RKO (cell line): Measurements from ENCODE around the gene CCDC28B.

Source experiments
- DNase-seq: peaks from one replicate; pipeline ENCODE4 v3.0.0-alpha.2; 2016; ENCODE audit warnings: low spot score

Gene CCDC28B

DNA sequence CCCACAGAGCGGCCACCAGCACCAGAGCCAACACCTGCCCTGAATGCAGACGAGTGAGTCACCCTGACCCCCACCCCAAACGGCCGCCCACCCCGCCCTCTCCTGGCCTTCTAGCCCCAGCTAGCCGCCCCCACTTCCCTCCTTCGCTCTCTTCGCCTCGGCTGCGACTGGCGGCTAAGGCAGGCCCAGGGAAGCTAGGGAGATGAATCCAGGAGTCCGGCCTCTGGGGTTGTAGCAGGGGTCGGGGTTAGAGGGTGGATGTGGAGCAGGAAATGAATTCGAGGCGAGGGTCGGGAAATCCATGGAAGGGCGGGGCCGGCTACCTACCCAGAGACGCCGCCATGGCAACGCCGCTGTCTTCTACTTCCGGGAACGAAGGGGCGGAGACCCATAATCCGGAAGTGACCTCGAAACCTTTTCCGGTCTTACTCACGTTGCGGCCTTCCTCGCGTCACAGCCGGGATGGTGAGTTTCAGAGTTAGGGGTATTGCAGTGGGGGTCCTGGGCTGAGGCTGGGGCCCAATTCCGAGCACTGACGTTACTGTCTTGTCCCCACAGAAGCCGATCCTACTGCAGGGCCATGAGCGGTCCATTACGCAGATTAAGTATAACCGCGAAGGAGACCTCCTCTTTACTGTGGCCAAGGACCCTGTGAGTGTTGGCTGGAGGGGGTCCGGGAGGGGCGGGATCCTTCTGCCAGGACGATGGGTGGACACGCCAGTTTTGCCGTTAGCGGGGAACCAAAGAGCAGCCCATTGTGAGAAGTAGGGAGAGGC is 21.8 kb downstream of the CCDC28B start, which contains the start of the genes EIF3I and TMEM234:
Gene EIF3I (plus strand): TSS at position 428 of the 776 bp plus-strand sequence. CDS start 35 bp downstream, at position 463.
Gene TMEM234 (minus strand): TSS at position 374 of the 776 bp plus-strand sequence. CDS start 31 bp downstream, at position 343.
- DNase-seq = peak; percentile 94

DNA sequence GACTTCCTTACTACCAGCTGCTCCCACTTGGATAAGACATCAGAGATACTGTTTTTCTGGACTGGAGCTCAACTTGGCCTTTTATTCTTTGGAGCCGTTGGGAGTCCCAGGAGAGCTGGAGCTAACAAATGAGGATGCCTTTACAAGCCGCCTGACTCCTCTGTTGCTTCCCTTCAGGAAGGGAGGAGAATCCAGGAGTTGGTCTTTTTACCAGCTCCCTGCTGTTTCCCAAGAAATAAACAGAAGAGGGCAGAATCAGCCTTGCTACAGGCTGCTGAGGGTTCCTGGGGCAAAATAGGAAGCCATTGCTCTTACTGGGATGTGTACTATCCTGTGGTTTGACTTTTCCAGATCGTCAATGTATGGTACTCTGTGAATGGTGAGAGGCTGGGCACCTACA is 23.3 kb downstream of the CCDC28B start:
- no peak for DNase-seq

DNA sequence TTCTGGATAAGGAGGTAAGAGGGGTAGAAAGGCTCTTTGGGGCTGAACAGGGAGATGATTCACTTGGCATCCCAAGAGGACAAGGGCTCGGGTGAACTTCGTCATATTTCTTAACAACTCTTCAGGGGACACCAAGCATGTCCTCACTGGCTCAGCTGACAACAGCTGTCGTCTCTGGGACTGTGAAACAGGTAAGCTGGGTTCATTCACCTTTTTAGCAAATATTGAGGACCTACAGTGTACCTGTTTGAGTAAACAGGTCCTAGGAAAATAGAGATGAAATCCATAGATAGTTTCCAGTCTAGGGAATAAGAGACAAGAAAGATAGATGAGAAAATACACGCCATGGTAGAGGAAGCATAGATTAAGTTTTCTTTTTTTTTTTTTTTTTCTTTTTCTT is 23.9 kb downstream of the CCDC28B start:
- no peak for DNase-seq

DNA sequence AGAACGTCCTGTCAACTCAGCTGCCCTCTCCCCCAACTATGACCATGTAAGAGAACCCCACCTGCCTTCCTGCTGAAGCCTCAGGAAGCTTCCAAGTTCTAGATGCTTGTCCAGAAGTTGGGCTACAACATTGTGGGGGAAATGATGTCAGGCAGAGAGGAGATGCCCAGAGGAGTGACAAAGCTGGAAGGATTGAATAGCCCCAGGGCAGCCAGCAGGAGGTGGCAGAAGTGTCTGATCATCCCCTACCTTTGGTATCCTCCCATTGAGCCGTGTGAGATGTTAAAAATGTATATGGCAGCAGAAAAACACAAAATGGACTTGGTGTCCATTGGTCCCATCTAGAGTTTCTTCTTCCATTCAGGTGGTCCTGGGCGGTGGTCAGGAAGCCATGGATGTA is 28.4 kb downstream of the CCDC28B start:
- DNase-seq = no peak

DNA sequence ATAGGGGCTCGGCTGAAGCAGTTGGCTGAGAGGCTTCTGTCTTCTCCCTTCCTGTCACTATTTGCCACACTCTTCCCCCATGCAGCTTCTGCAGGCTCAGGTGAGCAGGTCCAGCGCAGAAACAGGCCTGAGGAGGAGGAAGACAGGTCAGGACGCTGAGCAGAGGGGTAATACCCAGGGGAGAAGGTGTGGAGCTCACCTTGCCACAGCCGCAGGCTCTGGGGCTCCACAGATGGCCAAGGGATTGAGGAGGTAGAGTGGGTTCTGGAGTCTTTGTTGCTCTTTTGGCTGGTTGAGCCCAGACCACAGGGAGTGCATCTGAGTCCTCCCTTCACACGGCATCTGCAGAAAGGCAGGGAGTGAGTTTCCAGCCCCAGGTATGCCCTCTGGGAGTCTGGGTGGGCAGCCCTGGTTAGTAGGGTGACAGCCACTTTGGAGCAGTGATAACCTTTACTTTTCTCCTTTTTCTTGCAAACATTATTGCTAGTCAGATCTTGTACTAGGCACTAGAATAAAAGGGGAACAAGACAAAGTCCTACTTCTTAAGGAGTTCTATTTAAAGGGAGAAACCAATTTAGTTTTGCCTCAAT is 31.5 kb downstream of the CCDC28B start:
- DNase-seq = no peak

DNA sequence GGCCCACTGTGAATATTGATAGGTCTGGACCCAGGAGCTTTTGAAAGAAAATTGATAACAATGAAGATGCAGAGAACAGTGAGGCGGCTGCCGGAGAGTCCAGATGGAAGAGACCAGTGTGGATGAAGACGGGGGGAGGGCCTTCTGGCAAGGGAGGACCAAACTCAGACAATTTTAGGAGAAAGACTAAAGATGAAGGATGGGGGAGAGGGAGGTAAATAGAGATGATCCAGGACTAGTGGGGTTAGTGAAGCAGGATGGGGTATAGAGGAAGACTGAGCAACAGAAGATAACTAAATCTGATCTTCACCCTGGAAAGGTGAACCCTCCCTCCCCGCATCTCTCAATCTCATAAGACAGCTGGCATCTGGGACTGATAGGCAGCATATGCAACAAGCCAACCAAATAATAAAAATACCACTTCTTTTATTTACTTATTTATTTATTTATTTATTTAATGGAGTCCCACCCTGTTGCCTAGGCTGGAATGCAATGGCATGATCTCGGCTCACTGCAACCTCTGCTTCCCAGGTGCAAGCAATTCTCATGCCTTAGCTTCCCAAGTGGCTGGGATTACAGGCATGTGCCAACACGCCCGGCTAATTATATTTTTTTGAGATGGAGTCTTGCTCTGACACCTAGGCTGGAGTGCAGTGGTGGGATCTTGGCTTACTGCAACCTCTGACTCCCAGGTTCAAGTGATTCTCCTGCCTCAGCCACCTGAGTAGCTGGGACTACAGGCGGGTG is 32.3 kb downstream of the CCDC28B start:
- DNase-seq = no peak

DNA sequence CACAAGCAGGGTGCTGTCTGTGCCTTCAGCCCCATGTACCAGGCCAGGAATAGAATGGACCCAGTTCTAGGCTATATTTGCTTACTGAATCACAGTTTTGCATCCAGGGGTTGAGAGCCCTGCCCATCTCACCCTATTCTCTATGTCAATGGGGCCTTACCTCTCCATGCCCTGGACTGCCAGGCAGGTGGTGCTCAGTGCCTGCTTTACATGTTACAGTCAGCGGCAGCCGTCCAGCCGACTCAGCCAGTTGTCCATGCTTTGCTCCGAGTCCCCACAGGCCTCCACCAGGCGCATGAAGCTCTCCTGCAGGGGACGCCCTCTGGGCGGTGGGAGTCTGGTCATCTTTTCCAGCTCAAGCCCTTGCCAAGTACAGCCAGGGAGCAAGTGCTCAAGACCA is 34.4 kb downstream of the CCDC28B start:
- no peak for DNase-seq

DNA sequence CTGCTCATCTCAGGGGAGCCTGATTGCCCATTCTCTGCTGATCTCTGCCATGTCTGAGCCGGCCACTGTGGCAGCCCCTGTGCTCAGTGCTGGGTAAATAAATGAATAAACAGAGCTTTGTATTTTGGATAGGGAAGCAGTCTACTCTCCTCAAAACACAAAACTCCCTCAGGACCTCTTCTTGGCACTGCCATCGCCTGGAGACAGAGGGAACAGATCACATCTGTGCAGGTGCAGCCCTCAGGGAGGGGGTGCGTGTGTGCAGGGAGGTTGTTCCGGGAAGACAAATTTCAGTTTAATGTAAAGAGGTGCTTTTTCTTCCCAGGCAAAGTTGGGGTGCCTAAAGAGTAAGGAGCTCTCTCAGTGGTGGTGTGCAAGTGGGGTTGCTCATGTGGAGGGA is 38.9 kb downstream of the CCDC28B start:
- no peak for DNase-seq

DNA sequence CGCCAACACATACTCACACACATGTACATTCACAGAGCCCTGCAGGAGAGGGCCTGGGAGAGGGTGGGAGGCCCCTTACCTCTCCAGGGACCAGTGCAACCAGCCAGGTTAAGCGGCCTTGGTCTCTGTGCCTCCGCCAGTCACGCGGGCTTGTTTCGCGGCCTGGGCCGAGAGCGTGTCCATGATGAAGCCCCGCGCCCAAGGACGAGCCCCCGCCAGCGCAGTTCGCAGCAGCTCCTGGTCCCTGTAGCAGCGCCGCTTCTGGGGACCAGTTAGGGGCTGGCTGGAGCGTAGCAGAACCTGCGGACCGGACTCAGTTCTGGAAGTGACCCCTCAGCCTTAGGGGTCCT is 39.4 kb downstream of the CCDC28B start:
- no peak for DNase-seq

DNA sequence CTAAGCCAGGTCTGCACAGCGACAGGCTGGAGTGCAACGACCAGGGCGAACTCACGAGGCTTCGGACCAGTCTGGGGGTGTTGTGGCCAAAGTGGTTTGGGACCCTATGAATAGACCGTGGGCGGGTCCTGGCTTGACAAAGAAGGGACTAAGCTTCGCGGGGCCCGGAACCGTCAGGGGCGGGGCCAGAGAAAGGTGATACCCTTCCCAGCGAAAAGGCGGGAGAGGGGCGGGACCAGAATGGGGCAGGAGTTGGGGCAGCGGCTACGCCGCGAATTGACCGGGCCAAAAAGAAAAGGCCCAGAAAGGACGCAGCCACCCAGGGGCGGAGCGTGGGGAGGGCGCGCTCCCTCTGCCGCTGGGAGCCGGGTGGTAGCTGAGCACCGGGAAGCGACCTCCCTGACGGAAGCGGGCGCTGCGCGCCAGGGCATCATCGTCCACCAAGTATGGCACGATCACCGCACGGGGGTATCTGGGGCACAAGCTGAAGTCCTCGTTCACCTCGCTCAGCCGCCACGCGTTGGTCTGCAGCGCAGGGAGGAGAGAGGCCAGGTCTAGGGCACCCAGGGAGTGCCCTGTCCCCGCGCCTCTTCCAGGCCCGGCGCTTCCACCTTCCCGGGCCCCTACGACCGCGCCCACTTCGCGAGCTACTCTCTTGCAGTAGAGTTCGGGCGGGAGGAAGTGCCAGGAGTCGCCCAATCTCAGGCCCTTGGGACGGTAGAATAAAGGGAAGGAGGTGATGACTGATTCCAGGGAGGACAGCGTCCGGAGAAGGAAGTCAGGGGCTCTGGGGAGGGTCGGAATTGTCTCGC is 40.0 kb downstream of the CCDC28B start:
- DNase-seq = peak; percentile 76

DNA sequence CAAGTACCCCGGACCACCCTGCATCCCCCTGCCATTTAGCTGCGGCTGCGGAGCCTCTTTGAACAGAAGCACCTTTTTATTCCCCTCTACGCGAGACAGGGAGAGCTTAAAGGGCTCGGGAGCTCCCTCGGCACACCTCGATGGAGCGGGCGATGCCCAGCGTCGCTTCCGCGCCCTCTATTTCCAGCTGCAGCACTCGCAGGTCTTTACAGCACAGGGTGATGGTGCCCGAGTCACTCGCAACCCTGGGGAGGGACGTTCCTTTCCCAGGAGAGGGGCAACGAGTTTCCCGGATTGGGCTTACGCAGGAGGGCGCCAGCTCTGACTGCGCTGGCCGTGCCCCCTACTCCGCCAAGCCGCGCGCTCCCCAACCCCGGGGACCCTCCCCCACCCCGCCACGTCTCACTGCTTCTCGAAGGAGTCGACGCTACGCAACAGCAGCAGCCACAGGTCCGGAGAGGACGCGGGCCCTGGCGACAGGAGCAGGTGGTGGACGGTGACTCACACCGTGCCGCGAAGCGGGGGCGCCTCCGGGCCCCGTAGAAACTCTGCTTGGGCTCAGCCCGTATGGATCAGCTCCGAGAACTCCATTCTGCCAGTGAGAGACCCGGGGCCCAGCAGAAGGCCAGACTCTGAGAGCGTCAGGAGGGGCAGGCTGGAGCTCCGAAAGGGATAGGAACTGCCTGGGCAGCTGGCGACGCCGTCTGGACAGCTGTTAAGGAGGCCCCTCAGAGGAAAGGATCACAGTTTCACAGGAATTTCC is 40.8 kb downstream of the CCDC28B start:
- DNase-seq = peak; percentile 84

DNA sequence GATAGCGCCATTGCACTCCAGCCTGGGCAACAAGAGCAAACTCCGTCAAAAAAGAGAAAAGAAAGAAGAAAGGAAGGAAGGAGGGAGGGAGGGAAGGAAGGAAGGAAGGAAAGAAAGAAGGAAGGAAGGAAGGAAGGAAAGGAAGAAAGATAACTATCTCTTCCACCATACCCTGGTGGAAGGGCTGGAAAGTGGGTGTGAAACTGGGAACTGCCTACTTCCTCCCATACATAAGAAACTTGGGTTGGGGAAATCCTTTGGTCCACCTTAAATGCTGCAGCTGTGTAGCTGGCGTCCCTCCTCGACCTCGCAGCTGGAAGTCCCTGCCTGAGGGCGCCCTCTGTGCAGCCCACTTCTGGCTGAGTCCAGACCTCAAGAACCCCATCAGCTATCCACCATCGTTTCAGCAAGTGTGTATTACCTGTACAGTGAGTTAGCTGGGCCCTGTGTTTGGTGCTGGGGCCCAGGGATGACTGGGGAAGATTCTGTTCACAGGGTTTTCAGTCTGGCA is 42.0 kb downstream of the CCDC28B start:
- peak; percentile 61 for DNase-seq

DNA sequence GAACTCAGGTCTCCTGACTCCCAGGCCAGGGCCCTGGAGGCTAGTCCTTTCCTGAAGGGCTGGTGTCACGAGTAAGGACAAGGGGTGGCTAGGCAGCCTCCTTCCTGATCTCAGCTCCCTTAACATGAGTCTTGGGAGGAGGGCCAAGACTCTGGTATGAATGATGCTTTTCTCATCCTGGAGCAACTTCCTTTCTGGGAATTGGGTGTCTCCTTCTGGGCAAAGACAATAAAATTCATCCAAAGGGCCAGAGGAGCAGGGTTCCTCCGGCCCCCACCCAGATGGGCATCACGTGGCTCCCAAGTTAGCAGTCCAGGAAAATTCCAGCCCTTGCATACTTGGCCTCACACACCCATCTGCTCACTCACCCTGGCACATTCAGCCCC is 46.5 kb downstream of the CCDC28B start, which contains the start of gene FAM167B:
Gene FAM167B (plus strand): TSS at position 335 of the 386 bp plus-strand sequence. CDS start 200 bp downstream, outside the sequence.
- DNase-seq = no peak

DNA sequence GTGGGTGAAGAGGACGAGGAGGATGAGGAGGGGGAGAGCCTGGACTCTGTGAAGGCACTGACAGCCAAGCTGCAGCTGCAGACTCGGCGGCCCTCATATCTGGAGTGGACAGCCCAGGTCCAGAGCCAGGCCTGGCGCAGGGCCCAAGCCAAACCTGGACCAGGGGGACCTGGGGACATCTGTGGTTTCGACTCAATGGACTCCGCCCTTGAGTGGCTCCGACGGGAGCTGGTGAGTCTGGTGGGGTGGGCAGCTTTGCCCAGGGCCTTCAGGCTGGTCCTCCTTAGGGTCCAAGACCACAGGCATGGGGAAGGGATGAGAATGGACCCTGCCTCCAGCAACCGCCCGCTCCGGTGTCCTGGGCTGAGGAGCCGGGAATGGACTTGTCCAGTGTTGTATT is 47.1 kb downstream of the CCDC28B start:
- no peak for DNase-seq

DNA sequence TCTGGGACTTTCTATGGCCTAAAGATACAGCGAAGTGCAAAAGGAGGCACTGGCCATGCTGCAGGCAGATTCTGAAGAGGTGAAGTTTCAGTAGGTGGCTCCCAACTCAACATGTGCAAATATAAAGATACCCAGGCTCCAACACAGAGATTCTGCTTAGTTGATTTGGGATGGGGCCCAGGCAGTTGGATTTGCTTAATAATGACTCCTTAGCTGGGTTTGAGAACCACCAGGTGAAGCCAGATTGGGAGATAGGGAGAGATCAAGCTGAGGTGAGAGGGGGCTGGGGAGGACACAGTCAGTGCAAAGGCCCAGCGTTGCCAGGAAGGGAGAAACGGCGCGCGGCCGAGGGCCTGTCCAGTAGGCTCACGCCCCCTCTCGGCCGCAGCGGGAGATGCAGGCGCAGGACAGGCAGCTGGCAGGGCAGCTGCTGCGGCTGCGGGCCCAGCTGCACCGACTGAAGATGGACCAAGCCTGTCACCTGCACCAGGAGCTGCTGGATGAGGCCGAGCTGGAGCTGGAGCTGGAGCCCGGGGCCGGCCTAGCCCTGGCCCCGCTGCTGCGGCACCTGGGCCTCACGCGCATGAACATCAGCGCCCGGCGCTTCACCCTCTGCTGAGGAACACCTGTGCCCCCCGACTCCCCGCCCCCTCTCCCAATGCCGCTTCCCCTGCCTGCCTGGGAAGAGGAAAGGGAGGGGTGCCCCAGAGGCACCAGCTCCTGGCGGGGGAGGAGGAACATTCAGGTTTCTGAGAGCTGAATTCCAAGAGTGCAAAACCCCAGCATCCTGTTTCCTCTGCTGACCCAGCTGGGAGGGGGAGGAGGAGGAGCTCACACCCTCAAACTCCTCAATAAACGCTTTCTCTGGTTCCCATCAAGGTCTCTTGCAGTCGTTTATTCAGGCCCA is 47.8 kb downstream of the CCDC28B start:
- no peak for DNase-seq

DNA sequence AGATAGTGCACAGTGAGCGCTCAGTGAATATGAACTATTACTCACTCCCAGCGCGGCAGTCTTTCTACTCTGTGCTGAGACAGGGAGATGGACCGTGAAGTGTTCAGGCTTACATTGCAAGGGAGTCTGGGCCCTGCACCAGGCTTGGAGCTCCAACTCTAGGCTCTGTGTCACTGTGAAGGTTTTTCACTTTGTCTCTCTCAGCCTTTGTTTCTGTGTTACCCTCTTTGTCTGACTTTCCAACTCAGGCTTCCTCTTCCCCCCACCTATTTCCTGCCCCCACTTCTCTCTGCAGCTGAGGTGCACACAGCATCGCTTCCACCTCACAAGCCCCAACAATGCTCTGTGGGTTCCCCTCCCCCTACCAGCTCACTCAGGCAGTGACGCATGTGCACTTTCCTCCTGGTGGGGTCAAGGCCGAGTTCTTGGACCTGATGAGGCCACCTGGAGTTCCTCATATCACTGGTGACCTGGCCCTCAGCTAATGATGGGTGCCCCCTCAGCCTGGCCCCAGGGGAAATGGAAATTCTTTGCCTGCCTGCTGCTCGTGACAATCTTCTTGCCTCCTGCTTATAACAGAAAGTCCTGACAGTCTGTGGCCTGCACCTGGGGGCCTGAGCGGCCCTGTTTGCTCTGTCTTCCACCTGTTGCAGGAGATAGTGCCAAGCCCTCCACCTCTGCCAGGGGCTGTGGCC is 49.6 kb downstream of the CCDC28B start:
- DNase-seq = no peak

DNA sequence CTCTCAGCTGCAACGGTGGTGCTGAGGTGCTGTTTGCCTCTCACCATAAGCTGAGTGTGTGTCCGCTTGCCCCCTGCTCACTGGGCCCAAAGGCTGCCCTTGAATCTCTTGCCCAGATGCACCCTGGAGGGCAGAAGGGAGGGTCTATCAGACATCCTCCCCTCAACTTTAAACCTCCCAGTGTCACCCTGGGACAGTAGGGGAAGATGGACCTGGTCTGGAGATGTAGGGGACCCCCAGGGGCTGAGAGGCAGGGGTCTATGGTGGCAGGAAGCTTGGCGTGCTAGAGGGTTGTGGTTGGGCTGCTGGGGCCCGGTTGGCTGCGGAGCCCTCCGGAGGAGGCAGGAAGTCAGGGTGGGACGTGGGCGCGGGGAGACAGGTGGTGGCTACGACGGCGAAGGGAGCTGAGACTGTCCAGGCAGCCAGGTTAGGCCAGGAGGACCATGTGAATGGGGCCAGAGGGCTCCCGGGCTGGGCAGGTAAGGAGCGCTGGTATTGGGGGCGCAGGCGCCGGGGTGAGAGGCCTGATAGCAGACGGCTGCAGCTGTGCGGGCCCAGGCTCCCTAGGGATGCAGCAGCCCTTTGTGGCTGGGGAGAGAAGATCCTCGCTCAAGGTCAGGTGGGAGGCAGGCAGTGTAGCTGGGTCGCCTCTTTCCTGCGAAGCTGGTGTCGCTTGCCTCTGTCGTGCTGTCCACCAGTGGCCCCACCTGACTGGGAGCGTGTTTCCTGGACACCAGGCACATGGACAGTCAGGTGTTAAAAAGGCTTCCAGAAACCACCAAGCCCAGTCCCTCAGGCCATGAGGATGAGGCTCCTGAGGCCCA is 50.7 kb downstream of the CCDC28B start, which contains the start of gene LCK:
Gene LCK (plus strand): TSS at position 373 of the 824 bp plus-strand sequence. CDS start 23,065 bp downstream, outside the sequence.
- DNase-seq = no peak
